Glutamatergic neuron (in vitro differentiated cells): ENCODE results near the gene TUSC2. TPM values are rescaled to one million over a fixed set of nuclear protein-coding genes. Genes with fewer than 3 reads are reported as not detected.

Source experiments
- DNase-seq: peaks from one replicate; pipeline ENCODE4 v3.0.0; 2022
- H3K27ac Mint-ChIP-seq: one replicate; pipeline ENCODE4 v1.8.0; 2020; ENCODE audit warnings: mild to moderate bottlenecking, mixed read lengths, inconsistent platforms; ENCODE audit not compliant: unreplicated experiment
- H3K27me3 Mint-ChIP-seq: one replicate; pipeline ENCODE4 v1.8.0; 2020; ENCODE audit warnings: mild to moderate bottlenecking, moderate library complexity, mixed read lengths, inconsistent platforms; ENCODE audit not compliant: unreplicated experiment
- H3K36me3 Mint-ChIP-seq: one replicate; pipeline ENCODE4 v1.8.0; 2020; ENCODE audit warnings: mild to moderate bottlenecking, mixed read lengths, inconsistent platforms; ENCODE audit not compliant: unreplicated experiment
- H3K4me1 Mint-ChIP-seq: one replicate; pipeline ENCODE4 v1.8.0; 2020; ENCODE audit warnings: mild to moderate bottlenecking, low read depth, mixed read lengths, inconsistent platforms; ENCODE audit not compliant: unreplicated experiment
- H3K4me3 Mint-ChIP-seq: one replicate; pipeline ENCODE4 v1.8.0; 2020; ENCODE audit warnings: mild to moderate bottlenecking, mixed read lengths, inconsistent platforms; ENCODE audit not compliant: unreplicated experiment
- H3K9me3 Mint-ChIP-seq: one replicate; pipeline ENCODE4 v1.8.0; 2020; ENCODE audit warnings: mild to moderate bottlenecking, moderate library complexity, mixed read lengths, inconsistent platforms; ENCODE audit not compliant: unreplicated experiment
- total RNA-seq: library from RNA; stranded (reverse); fragmentation: NEBNext Ultra II Directional; extraction: Animal tissue kit (Norgen Biotek cat#: 25700); gene quantifications from one replicate; pipeline ENCODE4 v1.2.1, GENCODE V29; 2021; ENCODE audit not compliant: unreplicated experiment
- TF ChIP-seq, protein P1 (sequence below): fragments of 200-600 bp; sonication (generic); IDR thresholded peaks from one replicate; pipeline ENCODE4 v1.5.0; 2021; ENCODE audit not compliant: partially characterized antibody, unreplicated experiment

The TUSC2 gene
- total RNA-seq, 1 donor from 2014 or later: 30.8 TPM

GRCh38 chr3:50337175-50337861, 9.3 kb upstream of the TUSC2 start:
- H3K27me3 Mint-ChIP-seq: peaks cover 27% of the 10 kb centered on the region

GRCh38 chr3:50336452-50337174, 8.6 kb upstream of the TUSC2 start:
- DNase-seq: no peak
- H3K4me3 Mint-ChIP-seq: peak overlapping the region; percentile 100
- TF ChIP-seq, protein P1, sequence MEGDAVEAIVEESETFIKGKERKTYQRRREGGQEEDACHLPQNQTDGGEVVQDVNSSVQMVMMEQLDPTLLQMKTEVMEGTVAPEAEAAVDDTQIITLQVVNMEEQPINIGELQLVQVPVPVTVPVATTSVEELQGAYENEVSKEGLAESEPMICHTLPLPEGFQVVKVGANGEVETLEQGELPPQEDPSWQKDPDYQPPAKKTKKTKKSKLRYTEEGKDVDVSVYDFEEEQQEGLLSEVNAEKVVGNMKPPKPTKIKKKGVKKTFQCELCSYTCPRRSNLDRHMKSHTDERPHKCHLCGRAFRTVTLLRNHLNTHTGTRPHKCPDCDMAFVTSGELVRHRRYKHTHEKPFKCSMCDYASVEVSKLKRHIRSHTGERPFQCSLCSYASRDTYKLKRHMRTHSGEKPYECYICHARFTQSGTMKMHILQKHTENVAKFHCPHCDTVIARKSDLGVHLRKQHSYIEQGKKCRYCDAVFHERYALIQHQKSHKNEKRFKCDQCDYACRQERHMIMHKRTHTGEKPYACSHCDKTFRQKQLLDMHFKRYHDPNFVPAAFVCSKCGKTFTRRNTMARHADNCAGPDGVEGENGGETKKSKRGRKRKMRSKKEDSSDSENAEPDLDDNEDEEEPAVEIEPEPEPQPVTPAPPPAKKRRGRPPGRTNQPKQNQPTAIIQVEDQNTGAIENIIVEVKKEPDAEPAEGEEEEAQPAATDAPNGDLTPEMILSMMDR: no peak
- H3K27ac Mint-ChIP-seq: peak overlapping the region; percentile 98
- H3K36me3 Mint-ChIP-seq: peaks cover 4% of the 10 kb centered on the region
- peaks cover 26% of the 10 kb centered on the region for H3K27me3 Mint-ChIP-seq
- H3K9me3 Mint-ChIP-seq: peaks cover 21% of the 10 kb centered on the region
- peaks cover 29% of the 10 kb centered on the region for H3K4me1 Mint-ChIP-seq

More at GRCh38 chr3:50337175-50337861, 9.3 kb upstream of the TUSC2 start:
- TF ChIP-seq, protein P1: no peak
- peak; percentile 99 for DNase-seq
- Mint-ChIP-seq H3K36me3 (peaks cover 4% of the 10 kb centered on the region), H3K27ac (peak overlapping the region; percentile 93), H3K9me3 (peaks cover 20% of the 10 kb centered on the region), H3K4me3 (peak overlapping the region; percentile 93), H3K4me1 (peaks cover 29% of the 10 kb centered on the region)

GRCh38 chr3:50334339-50335075, 6.5 kb upstream of the TUSC2 start:
- H3K4me1 Mint-ChIP-seq: peaks cover 26% of the 10 kb centered on the region
- H3K4me3 Mint-ChIP-seq: peak overlapping the region; percentile 76
- peak overlapping the region; percentile 82 for H3K27ac Mint-ChIP-seq
- DNase-seq: no peak
- H3K36me3 Mint-ChIP-seq: peaks cover under 1% of the 10 kb centered on the region
- H3K9me3 Mint-ChIP-seq: peaks cover 17% of the 10 kb centered on the region
- peaks cover 16% of the 10 kb centered on the region for H3K27me3 Mint-ChIP-seq
- TF ChIP-seq, protein P1: no peak

- Mint-ChIP-seq H3K36me3 (no peaks in the 10 kb centered on the region), H3K9me3 (peaks cover 15% of the 10 kb centered on the region), H3K4me3 (peak overlapping the region; percentile 76), H3K27me3 (peaks cover 12% of the 10 kb centered on the region), H3K4me1 (peaks cover 22% of the 10 kb centered on the region), H3K27ac (peak overlapping the region; percentile 82)
- no peak for DNase-seq
- TF ChIP-seq, protein P1: no peak
Observed at GRCh38 chr3:50333744-50334328, 5.8 kb upstream of the TUSC2 start.
